SK-N-SH (cell line): Measurements from ENCODE around the gene FLT3LG.

ENCODE experiments used
- EZH2phosphoT487 ChIP-seq: fragments of 200-600 bp; sonication (generic); IDR thresholded peaks from 2 replicates; pipeline ENCODE4 v1.6.1; 2017; ENCODE audit warnings: low read depth, mixed run types, mild to moderate bottlenecking, antibody characterized with exemption, moderate library complexity, borderline replicate concordance
- FOXJ3 ChIP-seq: sonication (generic); formaldehyde crosslinking; IDR thresholded peaks from 2 replicates; pipeline ENCODE4 v1.5.1; 2020; ENCODE audit warnings: mild to moderate bottlenecking, missing genetic modification reagents
- POLR2AphosphoS5 ChIP-seq: IDR thresholded peaks from 2 replicates; pipeline ENCODE4 v1.6.1; 2012; ENCODE audit warnings: low read depth, low read length
- RCOR1 ChIP-seq: fragments of 150-350 bp; IDR thresholded peaks from 2 replicates; pipeline ENCODE4 v1.6.1; 2017; ENCODE audit warnings: antibody characterized with exemption, low read length
- RFX5 ChIP-seq: IDR thresholded peaks from 2 replicates; pipeline ENCODE4 v1.6.1; 2012; ENCODE audit warnings: mild to moderate bottlenecking, improper control_type of control experiment, low read length
- SIN3A ChIP-seq: IDR thresholded peaks from 2 replicates; pipeline ENCODE4 v1.6.1; 2012; ENCODE audit warnings: low read depth, mild to moderate bottlenecking, low read length, moderate library complexity, borderline replicate concordance
- SMC3 ChIP-seq: IDR thresholded peaks from 2 replicates; pipeline ENCODE4 v1.6.1; 2012; ENCODE audit warnings: low read depth, low read length, improper control_type of control experiment
- TCF12 ChIP-seq: IDR thresholded peaks from 2 replicates; pipeline ENCODE4 v1.4.0; 2012
- TF ChIP-seq, protein P1 (sequence below): fragments of 200-600 bp; sonication (generic); IDR thresholded peaks from 2 replicates; pipeline ENCODE4 v1.6.1; 2017; ENCODE audit warnings: antibody characterized with exemption, mild to moderate bottlenecking, moderate library complexity
- TF ChIP-seq, protein P2 (sequence below): IDR thresholded peaks from 2 replicates; pipeline ENCODE4; 2012
- TF ChIP-seq, protein P3 (sequence below): IDR thresholded peaks from 2 replicates; pipeline ENCODE4 v1.4.0; 2012; ENCODE audit warnings: low read depth, borderline replicate concordance

DNA sequence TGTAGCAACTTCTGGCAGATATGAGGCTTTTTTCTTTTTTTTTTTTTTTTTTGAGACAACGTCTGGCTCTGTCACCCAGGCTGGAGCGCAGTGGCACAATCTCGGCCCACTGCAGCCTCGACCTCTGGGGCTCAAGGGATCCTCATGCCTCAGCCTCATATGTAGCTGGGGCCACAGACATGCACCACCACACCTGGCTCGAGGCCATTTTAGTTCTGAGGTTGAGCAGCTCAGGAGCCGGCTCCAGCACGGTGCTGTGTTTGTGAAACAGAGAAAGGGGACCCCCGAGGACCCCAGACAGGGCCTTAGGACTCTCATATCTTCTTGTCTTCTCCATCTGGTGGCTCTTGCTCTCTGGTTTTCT lies 3.4 kb upstream of the FLT3LG start:
- TF ChIP-seq, protein P1, sequence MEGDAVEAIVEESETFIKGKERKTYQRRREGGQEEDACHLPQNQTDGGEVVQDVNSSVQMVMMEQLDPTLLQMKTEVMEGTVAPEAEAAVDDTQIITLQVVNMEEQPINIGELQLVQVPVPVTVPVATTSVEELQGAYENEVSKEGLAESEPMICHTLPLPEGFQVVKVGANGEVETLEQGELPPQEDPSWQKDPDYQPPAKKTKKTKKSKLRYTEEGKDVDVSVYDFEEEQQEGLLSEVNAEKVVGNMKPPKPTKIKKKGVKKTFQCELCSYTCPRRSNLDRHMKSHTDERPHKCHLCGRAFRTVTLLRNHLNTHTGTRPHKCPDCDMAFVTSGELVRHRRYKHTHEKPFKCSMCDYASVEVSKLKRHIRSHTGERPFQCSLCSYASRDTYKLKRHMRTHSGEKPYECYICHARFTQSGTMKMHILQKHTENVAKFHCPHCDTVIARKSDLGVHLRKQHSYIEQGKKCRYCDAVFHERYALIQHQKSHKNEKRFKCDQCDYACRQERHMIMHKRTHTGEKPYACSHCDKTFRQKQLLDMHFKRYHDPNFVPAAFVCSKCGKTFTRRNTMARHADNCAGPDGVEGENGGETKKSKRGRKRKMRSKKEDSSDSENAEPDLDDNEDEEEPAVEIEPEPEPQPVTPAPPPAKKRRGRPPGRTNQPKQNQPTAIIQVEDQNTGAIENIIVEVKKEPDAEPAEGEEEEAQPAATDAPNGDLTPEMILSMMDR = no peak
- TF ChIP-seq TCF12 (no peak), SMC3 (no peak), RCOR1 (no peak), FOXJ3 (no peak), POLR2AphosphoS5 (no peak), RFX5 (no peak), SIN3A (no peak), EZH2phosphoT487 (no peak)
- TF ChIP-seq, protein P2, sequence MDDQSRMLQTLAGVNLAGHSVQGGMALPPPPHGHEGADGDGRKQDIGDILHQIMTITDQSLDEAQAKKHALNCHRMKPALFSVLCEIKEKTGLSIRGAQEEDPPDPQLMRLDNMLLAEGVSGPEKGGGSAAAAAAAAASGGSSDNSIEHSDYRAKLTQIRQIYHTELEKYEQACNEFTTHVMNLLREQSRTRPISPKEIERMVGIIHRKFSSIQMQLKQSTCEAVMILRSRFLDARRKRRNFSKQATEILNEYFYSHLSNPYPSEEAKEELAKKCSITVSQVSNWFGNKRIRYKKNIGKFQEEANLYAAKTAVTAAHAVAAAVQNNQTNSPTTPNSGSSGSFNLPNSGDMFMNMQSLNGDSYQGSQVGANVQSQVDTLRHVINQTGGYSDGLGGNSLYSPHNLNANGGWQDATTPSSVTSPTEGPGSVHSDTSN = no peak
- TF ChIP-seq, protein P3, sequence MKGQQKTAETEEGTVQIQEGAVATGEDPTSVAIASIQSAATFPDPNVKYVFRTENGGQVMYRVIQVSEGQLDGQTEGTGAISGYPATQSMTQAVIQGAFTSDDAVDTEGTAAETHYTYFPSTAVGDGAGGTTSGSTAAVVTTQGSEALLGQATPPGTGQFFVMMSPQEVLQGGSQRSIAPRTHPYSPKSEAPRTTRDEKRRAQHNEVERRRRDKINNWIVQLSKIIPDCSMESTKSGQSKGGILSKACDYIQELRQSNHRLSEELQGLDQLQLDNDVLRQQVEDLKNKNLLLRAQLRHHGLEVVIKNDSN = no peak
